H7 (cell line): ENCODE measurements around the gene ATP11A. TPM values are rescaled to one million over a fixed set of nuclear protein-coding genes. Genes with fewer than 3 reads are reported as not detected.
A peak's percentile ranks its signal among the peaks of the same experiment; 100 is the strongest.

Experiments
- DNase-seq: peaks from one replicate; pipeline ENCODE4 v3.0.0; 2012
- H3K27me3 ChIP-seq: 2 replicates; pipeline ENCODE4 v1.6.0; 2011; ENCODE audit warnings: mild to moderate bottlenecking, low read length; ENCODE audit not compliant: control insufficient read depth, insufficient read depth
- H3K36me3 ChIP-seq: replicated peaks from 2 replicates; pipeline ENCODE4 v1.5.1; 2011; ENCODE audit warnings: low read length; ENCODE audit not compliant: control insufficient read depth, insufficient read depth
- H3K4me3 ChIP-seq: 2 replicates; pipeline ENCODE4 v1.5.1; 2011; ENCODE audit warnings: low read depth, mild to moderate bottlenecking, control low read depth, low read length, moderate library complexity; ENCODE audit not compliant: insufficient read depth
- total RNA-seq: library from RNA; depleted of rRNA; stranded (reverse); fragments of >200 nt; shearing (Covaris generic); gene quantifications from 2 replicates; pipeline ENCODE4 v1.2.3, GENCODE V29; 2014

ATP11A gene
- total RNA-seq, 1 experiment from 2014 or later, result 9.9 TPM

GRCh38 chr13:112806739-112807652 lies 117.2 kb downstream of the ATP11A start:
- Histone ChIP-seq H3K36me3 (peaks cover 5% of the 10 kb centered on the region; the same call in 1 of the 2 replicates), H3K4me3 (no peak overlapping the region), H3K27me3 (no peaks in the 10 kb centered on the region)
- DNase-seq, result no peak

- no peaks in the 10 kb centered on the region for H3K27me3 ChIP-seq
- peaks cover 5% of the 10 kb centered on the region; the same call in 1 of the 2 replicates for H3K36me3 ChIP-seq
- peak; percentile 69 for DNase-seq
- H3K4me3 ChIP-seq, result no peak overlapping the region
These were observed 118.0 kb downstream of the ATP11A start for GRCh38 chr13:112807653-112808376.

- H3K4me3 ChIP-seq, result no peak overlapping the region
- H3K36me3 ChIP-seq, result peaks cover 6% of the 10 kb centered on the region; the same call in 1 of the 2 replicates
- no peaks in the 10 kb centered on the region for H3K27me3 ChIP-seq
- peak; percentile 66 for DNase-seq
These were observed 118.7 kb downstream of the ATP11A start for GRCh38 chr13:112808377-112809140.

GRCh38 chr13:112809332-112810315 lies 119.8 kb downstream of the ATP11A start:
- H3K4me3 ChIP-seq, result no peak overlapping the region
- no peaks in the 10 kb centered on the region for H3K27me3 ChIP-seq
- peak; percentile 36 for DNase-seq
- H3K36me3 ChIP-seq, result peaks cover 6% of the 10 kb centered on the region; the same call in 1 of the 2 replicates

GRCh38 chr13:112810608-112811007 lies 120.8 kb downstream of the ATP11A start:
- H3K27me3 ChIP-seq, result no peaks in the 10 kb centered on the region
- no peak overlapping the region for H3K4me3 ChIP-seq
- H3K36me3 ChIP-seq, result peaks cover 7% of the 10 kb centered on the region; the same call in 1 of the 2 replicates
- no peak for DNase-seq

- peak; percentile 43 for DNase-seq
- peaks cover 14% of the 10 kb centered on the region for H3K36me3 ChIP-seq
- H3K4me3 ChIP-seq, result no peak overlapping the region
- no peaks in the 10 kb centered on the region for H3K27me3 ChIP-seq
These were observed 122.6 kb downstream of the ATP11A start for GRCh38 chr13:112812306-112813055.

DNA sequence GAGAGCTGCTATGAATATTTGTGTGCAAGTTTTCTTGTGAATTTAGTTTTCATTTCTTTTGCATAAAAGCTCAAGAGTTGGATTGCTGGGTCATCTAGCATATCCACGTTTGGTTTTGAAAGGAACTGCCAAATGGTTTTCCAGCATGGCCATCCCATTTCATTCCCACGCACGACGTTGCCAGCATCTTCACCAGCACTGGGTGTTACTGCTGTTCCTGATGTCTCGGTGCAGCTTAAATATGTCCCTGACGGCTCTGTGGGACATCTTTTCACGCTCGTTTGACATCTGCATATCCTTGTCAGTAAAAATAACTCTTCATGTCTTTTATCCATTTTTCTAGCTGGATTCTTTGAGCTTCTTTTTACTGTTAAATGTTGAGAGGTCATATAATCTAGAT lies 123.7 kb downstream of the ATP11A start:
- H3K4me3 ChIP-seq, result no peak overlapping the region
- H3K27me3 ChIP-seq, result no peaks in the 10 kb centered on the region
- H3K36me3 ChIP-seq, result peaks cover 22% of the 10 kb centered on the region
- no peak for DNase-seq

DNA sequence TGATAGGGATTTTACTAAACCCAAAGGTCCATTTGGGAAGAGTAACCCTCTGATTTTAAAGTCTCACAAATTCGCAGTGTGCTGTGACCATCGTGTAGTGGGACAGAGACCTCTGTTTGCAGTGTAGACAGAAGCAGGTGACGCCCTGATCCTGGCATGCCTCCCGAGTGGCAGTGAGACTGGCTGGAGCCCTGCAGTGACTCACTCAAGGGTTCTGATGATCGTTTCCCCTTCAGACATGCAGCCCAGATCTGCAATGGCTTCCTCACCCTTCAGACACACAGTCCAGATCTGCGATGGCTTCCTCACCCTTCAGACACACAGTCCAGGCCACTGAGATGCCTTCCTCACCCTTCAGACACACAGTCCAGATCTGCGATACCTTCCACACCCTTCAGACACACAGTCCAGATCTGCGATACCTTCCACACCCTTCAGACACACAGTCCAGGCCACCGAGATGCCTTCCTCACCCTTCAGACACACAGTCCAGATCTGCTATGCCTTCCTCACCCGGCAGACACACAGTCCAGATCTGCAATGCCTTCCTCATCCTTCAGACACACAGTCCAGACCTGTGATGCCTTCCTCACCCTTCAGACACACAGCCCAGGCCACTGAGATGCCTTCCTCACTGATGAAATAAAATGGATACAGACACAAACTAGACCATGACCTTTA lies 125.2 kb downstream of the ATP11A start:
- no peak for DNase-seq
- H3K27me3 ChIP-seq, result no peaks in the 10 kb centered on the region
- peaks cover 23% of the 10 kb centered on the region for H3K36me3 ChIP-seq
- no peak overlapping the region for H3K4me3 ChIP-seq

GRCh38 chr13:112815871-112816270 lies 126.0 kb downstream of the ATP11A start:
- no peak overlapping the region for H3K4me3 ChIP-seq
- H3K36me3 ChIP-seq, result peaks cover 24% of the 10 kb centered on the region
- no peak for DNase-seq
- no peaks in the 10 kb centered on the region for H3K27me3 ChIP-seq

DNA sequence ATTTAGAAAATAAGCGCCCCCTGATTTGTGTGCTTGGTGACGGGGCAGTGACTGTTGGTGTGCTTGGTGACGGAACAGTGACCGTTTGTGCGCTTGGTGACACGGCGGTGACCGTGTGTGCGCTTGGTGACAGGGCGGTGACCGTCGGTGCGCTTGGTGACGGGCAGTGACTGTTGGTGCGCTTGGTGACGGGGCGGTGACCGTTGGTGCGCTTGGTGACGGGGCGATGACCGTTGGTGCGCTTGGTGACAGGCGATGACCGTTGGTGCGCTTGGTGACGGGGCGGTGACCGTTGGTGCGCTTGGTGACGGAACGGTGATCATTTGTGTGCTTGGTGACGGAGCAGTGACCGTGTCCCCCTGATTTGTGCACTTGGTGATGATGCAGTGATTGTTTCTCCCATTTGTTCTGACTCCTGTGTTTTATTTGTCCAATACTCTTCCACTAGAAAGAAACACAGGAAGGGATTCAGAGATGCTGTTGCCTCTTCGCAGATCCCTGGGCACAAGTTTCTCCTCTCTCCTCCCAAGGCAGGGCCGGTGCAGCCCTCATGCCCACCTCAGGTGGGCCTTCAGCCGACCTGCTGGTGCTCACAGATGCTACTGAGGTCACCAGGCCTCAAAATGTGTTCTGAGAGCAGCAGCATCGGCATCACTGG lies 128.3 kb downstream of the ATP11A start:
- peaks cover 24% of the 10 kb centered on the region for H3K36me3 ChIP-seq
- no peaks in the 10 kb centered on the region for H3K27me3 ChIP-seq
- no peak for DNase-seq
- no peak overlapping the region for H3K4me3 ChIP-seq

GRCh38 chr13:112818698-112819045 lies 128.8 kb downstream of the ATP11A start:
- no peak for DNase-seq
- Histone ChIP-seq H3K4me3 (no peak overlapping the region), H3K36me3 (peaks cover 24% of the 10 kb centered on the region), H3K27me3 (no peaks in the 10 kb centered on the region)

DNA sequence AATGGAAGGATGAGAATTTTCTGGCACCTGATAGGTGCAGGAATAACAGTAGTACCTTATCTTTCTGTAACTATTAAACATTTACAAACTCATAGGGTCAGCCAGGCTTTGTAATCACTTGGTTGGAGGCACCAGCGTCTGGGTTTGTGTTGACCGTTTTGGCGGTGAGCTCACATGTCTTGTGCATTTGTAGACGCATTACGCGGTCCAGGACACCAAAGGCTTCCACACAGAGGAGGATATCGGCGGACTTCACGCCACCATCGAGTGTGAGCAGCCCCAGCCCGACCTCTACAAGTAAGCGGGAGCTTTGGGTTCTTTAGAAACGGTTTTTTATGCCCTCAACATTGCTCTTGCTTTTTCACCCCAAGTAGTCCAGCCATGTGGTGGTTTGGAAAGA lies 129.3 kb downstream of the ATP11A start:
- Histone ChIP-seq H3K4me3 (no peak overlapping the region), H3K36me3 (peaks cover 24% of the 10 kb centered on the region), H3K27me3 (no peaks in the 10 kb centered on the region)
- no peak for DNase-seq
